Subcutaneous abdominal adipose tissue (tissue), 5 donors: Measurements from ENCODE around the gene PER2.
"Not testable (repeated sequence)": the region's sequence is repeated elsewhere in the genome, so short reads cannot be mapped to it uniquely, and the experiment has no call there.

Source experiments
- H3K27ac ChIP-seq: one replicate; pipeline ENCODE4 v1.7.0; 2013; ENCODE audit warnings: low read depth, mild to moderate bottlenecking, inconsistent platforms, low read length, moderate library complexity
- H3K27me3 ChIP-seq, 5 donors: one replicate each; pipeline ENCODE4 v1.7.0; 2013; ENCODE audit warnings: low read length in 5 of 5, inconsistent platforms in 1 of 5; ENCODE audit not compliant: control insufficient read depth in 5 of 5, insufficient read depth in 4 of 5
- H3K36me3 ChIP-seq, 5 donors: one replicate each; pipeline ENCODE4 v1.7.0; 2013; ENCODE audit warnings: low read length in 5 of 5; ENCODE audit not compliant: control insufficient read depth in 5 of 5, insufficient read depth in 5 of 5
- H3K4me1 ChIP-seq, 5 donors: one replicate each; pipeline ENCODE4 v1.7.0; 2013; ENCODE audit warnings: low read length in 5 of 5, mild to moderate bottlenecking in 3 of 5, moderate library complexity in 1 of 5; ENCODE audit not compliant: control insufficient read depth in 5 of 5, insufficient read depth in 5 of 5
- H3K4me3 ChIP-seq, 5 donors: one replicate each; pipeline ENCODE4 v1.7.0; 2013; ENCODE audit warnings: low read length in 5 of 5, low read depth in 1 of 5
- H3K9ac ChIP-seq, 5 donors: one replicate each; pipeline ENCODE4 v1.7.0; 2013; ENCODE audit warnings: low read length in 5 of 5, mild to moderate bottlenecking in 4 of 5, moderate library complexity in 3 of 5
- H3K9me3 ChIP-seq, 5 donors: one replicate each; pipeline ENCODE4 v1.7.0; 2013; ENCODE audit warnings: low read length in 5 of 5; ENCODE audit not compliant: control insufficient read depth in 5 of 5
- donor health status: healthy.
- donor health status: healthy.
- donor health status: healthy.
- donor health status: healthy.
- donor health status: healthy.

Gene PER2

GRCh38 chr2:238327751-238328150 lies 39.3 kb upstream of the PER2 start:
- H3K4me3 ChIP-seq, result no peak overlapping the region
- H3K27me3 ChIP-seq, result no peaks in the 10 kb centered on the region
- no peak overlapping the region for H3K9ac ChIP-seq
- peaks cover 12 to 65% (median 30%) of the 10 kb centered on the region in 5 donors for H3K36me3 ChIP-seq
- no peaks in the 10 kb centered on the region for H3K4me1 ChIP-seq
- no peak overlapping the region for H3K27ac ChIP-seq
- no peaks in the 10 kb centered on the region for H3K9me3 ChIP-seq

- H3K4me1 ChIP-seq, result peaks cover 0 to 6% (median 4%) of the 10 kb centered on the region in 5 donors
- peaks cover 12 to 59% (median 30%) of the 10 kb centered on the region in 5 donors for H3K36me3 ChIP-seq
- no peaks in the 10 kb centered on the region for H3K27me3 ChIP-seq
- no peak overlapping the region for H3K9ac ChIP-seq
- H3K9me3 ChIP-seq, result no peaks in the 10 kb centered on the region
- no peak overlapping the region for H3K27ac ChIP-seq
- no peak overlapping the region for H3K4me3 ChIP-seq
These were observed 38.5 kb upstream of the PER2 start for GRCh38 chr2:238326801-238327365.

GRCh38 chr2:238325694-238326093 lies 37.3 kb upstream of the PER2 start:
- H3K9me3 ChIP-seq, result no peaks in the 10 kb centered on the region
- peaks cover 0 to 17% (median 15%) of the 10 kb centered on the region in 5 donors for H3K4me1 ChIP-seq
- no peak overlapping the region for H3K27ac ChIP-seq
- H3K4me3 ChIP-seq, result no peak overlapping the region
- H3K36me3 ChIP-seq, result peaks cover 12 to 55% (median 30%) of the 10 kb centered on the region in 5 donors
- H3K9ac ChIP-seq, result no peak overlapping the region
- no peaks in the 10 kb centered on the region for H3K27me3 ChIP-seq

- Histone ChIP-seq H3K36me3 (peaks cover 9 to 41% (median 18%) of the 10 kb centered on the region in 5 donors), H3K4me1 (peaks cover 0 to 21% (median 20%) of the 10 kb centered on the region in 5 donors)
- not testable (repeated sequence) for H3K9me3 ChIP-seq, H3K9ac ChIP-seq, H3K27me3 ChIP-seq, H3K27ac ChIP-seq, H3K4me3 ChIP-seq
These were observed 35.8 kb upstream of the PER2 start for GRCh38 chr2:238324248-238324647.

GRCh38 chr2:238322001-238322411 lies 33.6 kb upstream of the PER2 start:
- Histone ChIP-seq H3K9me3 (no peaks in the 10 kb centered on the region), H3K27ac (no peak overlapping the region), H3K27me3 (no peaks in the 10 kb centered on the region), H3K9ac (peak overlapping the region in 2 of 5 donors; percentile 51 to 73), H3K4me3 (peak overlapping the region in 3 of 5 donors; percentile 65 to 76 (median 72)), H3K4me1 (peaks cover 0 to 21% (median 20%) of the 10 kb centered on the region in 5 donors), H3K36me3 (peaks cover 0 to 27% (median 7%) of the 10 kb centered on the region in 5 donors)

- Histone ChIP-seq H3K4me1 (peaks cover 0 to 21% (median 20%) of the 10 kb centered on the region in 5 donors), H3K36me3 (peaks cover 0 to 21% (median 4%) of the 10 kb centered on the region in 5 donors), H3K9me3 (no peaks in the 10 kb centered on the region), H3K27ac (no peak overlapping the region), H3K27me3 (peaks cover 0 to under 1% (median 0%) of the 10 kb centered on the region in 5 donors), H3K9ac (peak overlapping the region; percentile 51 to 73 (median 63)), H3K4me3 (peak overlapping the region; percentile 65 to 76 (median 74))
These were observed 33.1 kb upstream of the PER2 start for GRCh38 chr2:238321467-238321866.

GRCh38 chr2:238320648-238321281 lies 32.4 kb upstream of the PER2 start:
- Histone ChIP-seq H3K27me3 (peaks cover 0 to 6% (median 0%) of the 10 kb centered on the region in 5 donors), H3K9ac (peak overlapping the region in 4 of 5 donors; percentile 34 to 73 (median 65)), H3K9me3 (no peaks in the 10 kb centered on the region), H3K4me1 (peaks cover 0 to 21% (median 20%) of the 10 kb centered on the region in 5 donors), H3K27ac (no peak overlapping the region), H3K4me3 (peak overlapping the region; percentile 65 to 76 (median 74)), H3K36me3 (peaks cover 0 to 15% (median 0%) of the 10 kb centered on the region in 5 donors)

GRCh38 chr2:238320246-238320647 lies 31.8 kb upstream of the PER2 start, which contains the start of gene TRAF3IP1:
Gene TRAF3IP1, plus strand, starts transcription at chr2:238320518. Its CDS starts 145 bp downstream, at chr2:238320663.
- no peaks in the 10 kb centered on the region for H3K9me3 ChIP-seq
- peak within 1 kb of the TSS; percentile 72 to 86 (median 76) for H3K4me3 ChIP-seq
- peak within 1 kb of the TSS; percentile 63 to 90 (median 82) for H3K9ac ChIP-seq
- no peak within 1 kb of the TSS for H3K27ac ChIP-seq
- peaks cover 0 to 21% (median 20%) of the 10 kb centered on the region in 5 donors for H3K4me1 ChIP-seq
- peaks cover 0 to 7% (median 0%) of the 10 kb centered on the region in 5 donors for H3K27me3 ChIP-seq
- H3K36me3 ChIP-seq, result peaks cover 0 to 12% (median 0%) of the 10 kb centered on the region in 5 donors

GRCh38 chr2:238315031-238315595 lies 26.7 kb upstream of the PER2 start:
- H3K27ac ChIP-seq, result no peak overlapping the region
- H3K36me3 ChIP-seq, result no peaks in the 10 kb centered on the region
- no peak overlapping the region for H3K4me3 ChIP-seq
- H3K4me1 ChIP-seq, result peaks cover 0 to 6% (median 5%) of the 10 kb centered on the region in 5 donors
- H3K9me3 ChIP-seq, result no peaks in the 10 kb centered on the region
- peaks cover 0 to 7% (median 0%) of the 10 kb centered on the region in 5 donors for H3K27me3 ChIP-seq
- no peak overlapping the region for H3K9ac ChIP-seq

- Histone ChIP-seq H3K4me1 (peaks cover 0 to 2% (median under 1%) of the 10 kb centered on the region in 5 donors), H3K27me3 (peaks cover 0 to 7% (median 0%) of the 10 kb centered on the region in 5 donors), H3K36me3 (no peaks in the 10 kb centered on the region), H3K4me3 (no peak overlapping the region), H3K27ac (no peak overlapping the region), H3K9ac (no peak overlapping the region), H3K9me3 (no peaks in the 10 kb centered on the region)
These were observed 26.2 kb upstream of the PER2 start for GRCh38 chr2:238314576-238314975.
